ENCODE results near the gene C1orf21.

Gene C1orf21

GRCh38 chr1:184518736-184519357, 132.0 kb downstream of the C1orf21 start:
- no peaks in the 10 kb centered on the region for H3K36me3 ChIP-seq (ENCODE audit: insufficient read depth, low read length)
- no peak overlapping the region for H3K9ac ChIP-seq (ENCODE audit: low read depth, low read length)
- H3K9me3 ChIP-seq (ENCODE audit: insufficient read depth, low read depth, low read length): no peaks in the 10 kb centered on the region
- H3K27ac ChIP-seq (ENCODE audit: low read depth, low read length): no peak overlapping the region
- no peaks in the 10 kb centered on the region for H3K27me3 ChIP-seq (ENCODE audit: insufficient read depth, low read length)
- no peak overlapping the region for H3K4me3 ChIP-seq (ENCODE audit: low read length)
- H3K4me1 ChIP-seq (ENCODE audit: insufficient read depth, low read length): peaks cover 13% of the 10 kb centered on the region; the same call in 1 of the 2 replicates
- 86% methylated on average over 4 of the region's 4 CpGs for WGBS

DNA sequence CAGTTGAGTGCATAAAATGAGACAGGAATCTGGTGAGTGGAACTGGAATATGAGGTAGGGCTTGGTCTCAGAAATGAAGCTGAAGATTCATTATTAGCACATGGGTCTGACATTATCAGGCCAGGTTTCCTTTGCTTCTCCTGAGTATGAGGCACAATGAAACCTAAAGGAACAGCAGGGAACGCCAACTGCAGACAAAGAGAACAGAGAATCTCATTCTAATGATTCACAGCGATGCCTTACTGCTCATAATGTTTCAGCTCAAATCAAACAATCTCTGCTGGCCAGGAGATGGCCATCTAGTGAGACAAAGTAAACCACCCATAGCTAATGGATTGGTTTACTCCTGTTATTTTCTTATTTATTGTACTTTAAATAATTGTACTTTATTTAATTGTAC, 133.5 kb downstream of the C1orf21 start:
- H3K36me3 ChIP-seq (ENCODE audit: insufficient read depth, low read length): no peaks in the 10 kb centered on the region
- H3K4me3 ChIP-seq (ENCODE audit: low read length): no peak overlapping the region
- no peak overlapping the region for H3K9ac ChIP-seq (ENCODE audit: low read depth, low read length)
- peaks cover 13% of the 10 kb centered on the region; the same call in 1 of the 2 replicates for H3K4me1 ChIP-seq (ENCODE audit: insufficient read depth, low read length)
- H3K27me3 ChIP-seq (ENCODE audit: insufficient read depth, low read length): no peaks in the 10 kb centered on the region
- WGBS: 57% methylated on average over 2 of the region's 2 CpGs
- H3K27ac ChIP-seq (ENCODE audit: low read depth, low read length): no peak overlapping the region
- H3K9me3 ChIP-seq (ENCODE audit: insufficient read depth, low read depth, low read length): no peaks in the 10 kb centered on the region

DNA sequence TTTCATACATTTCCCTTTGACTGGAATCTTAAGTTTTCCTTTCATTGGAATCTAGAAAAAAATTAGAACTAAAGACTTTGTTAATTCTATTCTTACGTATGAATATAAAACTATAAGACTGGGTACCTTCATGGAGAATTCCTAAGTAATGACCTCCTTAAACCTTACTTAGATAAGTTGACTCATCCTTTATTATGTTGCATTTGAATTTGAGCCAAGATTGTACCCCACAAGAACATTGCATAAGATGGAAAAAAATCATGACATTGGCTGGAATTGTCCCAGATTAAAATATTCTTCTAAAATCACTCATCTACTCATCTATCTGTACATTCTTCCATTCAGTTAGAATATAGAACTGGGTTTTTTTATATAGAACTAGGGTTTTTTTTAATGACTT, 137.4 kb downstream of the C1orf21 start:
- Histone ChIP-seq H3K4me3 (ENCODE audit: low read length) (no peak overlapping the region), H3K27ac (ENCODE audit: low read depth, low read length) (no peak overlapping the region), H3K9ac (ENCODE audit: low read depth, low read length) (no peak overlapping the region), H3K27me3 (ENCODE audit: insufficient read depth, low read length) (no peaks in the 10 kb centered on the region), H3K9me3 (ENCODE audit: insufficient read depth, low read depth, low read length) (no peaks in the 10 kb centered on the region), H3K4me1 (ENCODE audit: insufficient read depth, low read length) (peaks cover 13% of the 10 kb centered on the region; the same call in 1 of the 2 replicates), H3K36me3 (ENCODE audit: insufficient read depth, low read length) (no peaks in the 10 kb centered on the region)
- WGBS: no CpG with 5 or more reads among the region's 1 CpG

DNA sequence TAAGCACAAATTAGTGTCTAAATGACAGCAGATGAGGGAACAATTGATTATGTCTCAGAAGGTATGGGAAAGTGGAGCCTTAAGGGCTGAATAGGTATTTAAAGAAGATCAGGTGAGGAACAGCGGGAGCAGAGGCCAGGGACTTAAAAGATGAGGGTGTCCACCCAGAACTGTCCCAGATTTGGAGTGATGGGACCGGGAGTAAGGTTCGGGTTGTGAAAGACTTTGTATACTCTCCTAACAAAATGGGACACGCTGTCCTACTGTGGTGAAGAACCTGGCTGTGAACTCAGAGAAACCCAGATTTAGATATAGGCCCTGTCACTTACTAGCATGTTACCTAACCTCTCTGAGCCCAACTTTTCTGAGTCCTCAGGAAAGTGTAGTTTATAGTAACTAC, 140.6 kb downstream of the C1orf21 start:
- Histone ChIP-seq H3K4me1 (ENCODE audit: insufficient read depth, low read length) (no peaks in the 10 kb centered on the region), H3K36me3 (ENCODE audit: insufficient read depth, low read length) (no peaks in the 10 kb centered on the region), H3K27me3 (ENCODE audit: insufficient read depth, low read length) (no peaks in the 10 kb centered on the region), H3K4me3 (ENCODE audit: low read length) (no peak overlapping the region), H3K27ac (ENCODE audit: low read depth, low read length) (no peak overlapping the region), H3K9me3 (ENCODE audit: insufficient read depth, low read depth, low read length) (no peaks in the 10 kb centered on the region), H3K9ac (ENCODE audit: low read depth, low read length) (no peak overlapping the region)
- 90% methylated on average over 4 of the region's 4 CpGs for WGBS

DNA sequence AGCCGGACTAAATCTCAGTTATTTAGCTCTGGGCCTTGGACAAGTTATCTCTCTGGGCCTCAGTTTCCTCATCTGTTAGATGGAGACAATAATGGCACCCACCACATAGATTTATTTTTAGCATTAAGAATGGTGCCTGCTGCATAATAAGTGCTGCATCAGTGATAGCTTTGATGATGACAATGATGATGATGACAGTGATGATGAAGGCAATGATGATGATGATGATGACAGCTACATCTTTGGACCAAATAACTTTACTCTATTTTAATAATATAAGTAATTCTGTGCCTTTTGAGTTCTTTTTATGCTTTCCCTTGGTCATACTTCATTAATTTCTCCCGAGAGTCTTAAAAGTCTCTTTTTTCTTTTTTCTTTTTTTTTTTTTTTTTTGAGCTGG, 143.4 kb downstream of the C1orf21 start:
- H3K27me3 ChIP-seq (ENCODE audit: insufficient read depth, low read length): no peaks in the 10 kb centered on the region
- WGBS: 92% methylated on average over 1 of the region's 2 CpGs

DNA sequence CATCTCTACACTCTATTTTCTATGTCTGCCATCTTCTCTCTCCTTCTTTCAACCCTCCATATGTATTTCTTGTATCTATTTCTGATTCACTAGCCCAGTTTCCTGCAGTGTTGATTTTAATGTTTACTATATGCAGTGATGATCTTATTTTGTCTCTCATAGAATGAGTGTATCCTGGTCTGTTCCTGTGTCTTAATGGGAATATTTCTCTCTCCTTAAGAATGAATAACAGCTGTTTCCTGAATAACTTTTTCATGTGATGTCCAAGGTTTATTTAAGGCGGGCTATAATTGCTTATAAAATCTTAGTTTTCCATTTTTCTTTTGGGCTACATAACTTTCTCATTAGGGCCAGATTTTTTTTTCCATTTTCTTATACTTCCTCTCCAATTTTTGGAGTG, 144.5 kb downstream of the C1orf21 start:
- Histone ChIP-seq H3K4me3 (ENCODE audit: low read length) (no peak overlapping the region), H3K27me3 (ENCODE audit: insufficient read depth, low read length) (no peaks in the 10 kb centered on the region), H3K27ac (ENCODE audit: low read depth, low read length) (no peak overlapping the region), H3K9ac (ENCODE audit: low read depth, low read length) (no peak overlapping the region), H3K4me1 (ENCODE audit: insufficient read depth, low read length) (no peaks in the 10 kb centered on the region), H3K9me3 (ENCODE audit: insufficient read depth, low read depth, low read length) (no peaks in the 10 kb centered on the region), H3K36me3 (ENCODE audit: insufficient read depth, low read length) (no peaks in the 10 kb centered on the region)
- 83% methylated on average over 1 of the region's 1 CpG for WGBS

More for the DNA sequence above, 143.4 kb downstream of the C1orf21 start:
- no peak overlapping the region for H3K4me3 ChIP-seq (ENCODE audit: low read length)
- no peaks in the 10 kb centered on the region for H3K36me3 ChIP-seq (ENCODE audit: insufficient read depth, low read length)
- no peaks in the 10 kb centered on the region for H3K9me3 ChIP-seq (ENCODE audit: insufficient read depth, low read depth, low read length)
- H3K4me1 ChIP-seq (ENCODE audit: insufficient read depth, low read length): no peaks in the 10 kb centered on the region
- no peak overlapping the region for H3K27ac ChIP-seq (ENCODE audit: low read depth, low read length)
- no peak overlapping the region for H3K9ac ChIP-seq (ENCODE audit: low read depth, low read length)

GRCh38 chr1:184532199-184532598, 145.4 kb downstream of the C1orf21 start:
- no peaks in the 10 kb centered on the region for H3K9me3 ChIP-seq (ENCODE audit: insufficient read depth, low read depth, low read length)
- no peaks in the 10 kb centered on the region for H3K36me3 ChIP-seq (ENCODE audit: insufficient read depth, low read length)
- H3K27me3 ChIP-seq (ENCODE audit: insufficient read depth, low read length): no peaks in the 10 kb centered on the region
- H3K9ac ChIP-seq (ENCODE audit: low read depth, low read length): no peak overlapping the region
- no peaks in the 10 kb centered on the region for H3K4me1 ChIP-seq (ENCODE audit: insufficient read depth, low read length)
- no peak overlapping the region for H3K27ac ChIP-seq (ENCODE audit: low read depth, low read length)
- H3K4me3 ChIP-seq (ENCODE audit: low read length): no peak overlapping the region
- 97% methylated on average over 2 of the region's 2 CpGs for WGBS

- Histone ChIP-seq H3K9me3 (ENCODE audit: insufficient read depth, low read depth, low read length) (no peaks in the 10 kb centered on the region), H3K27me3 (ENCODE audit: insufficient read depth, low read length) (no peaks in the 10 kb centered on the region), H3K27ac (ENCODE audit: low read depth, low read length) (no peak overlapping the region), H3K9ac (ENCODE audit: low read depth, low read length) (no peak overlapping the region), H3K4me3 (ENCODE audit: low read length) (no peak overlapping the region), H3K36me3 (ENCODE audit: insufficient read depth, low read length) (no peaks in the 10 kb centered on the region), H3K4me1 (ENCODE audit: insufficient read depth, low read length) (no peaks in the 10 kb centered on the region)
- WGBS: 95% methylated on average over 2 of the region's 2 CpGs
These were observed 146.2 kb downstream of the C1orf21 start for GRCh38 chr1:184533049-184533448.

DNA sequence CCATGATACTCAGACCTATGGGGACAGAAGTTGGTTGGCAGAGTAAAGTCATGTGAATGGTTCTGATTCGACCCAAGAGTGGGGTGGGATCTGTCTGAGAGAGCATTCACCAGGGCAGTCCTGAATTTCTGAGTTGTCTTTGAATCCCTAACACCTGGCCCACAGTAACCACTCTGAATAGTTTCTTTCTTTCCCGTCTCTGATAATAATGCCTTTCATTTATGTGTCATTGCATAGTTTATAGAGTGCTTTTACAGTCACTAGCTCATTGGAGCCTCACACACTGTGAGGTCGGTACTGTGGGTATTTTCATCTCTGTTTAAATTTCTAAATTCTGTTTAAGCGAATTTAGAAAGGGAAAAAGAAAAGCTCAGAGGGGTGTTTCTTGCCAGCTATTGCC, 147.1 kb downstream of the C1orf21 start:
- Histone ChIP-seq H3K4me3 (ENCODE audit: low read length) (no peak overlapping the region), H3K4me1 (ENCODE audit: insufficient read depth, low read length) (no peaks in the 10 kb centered on the region), H3K9me3 (ENCODE audit: insufficient read depth, low read depth, low read length) (no peaks in the 10 kb centered on the region), H3K36me3 (ENCODE audit: insufficient read depth, low read length) (no peaks in the 10 kb centered on the region), H3K9ac (ENCODE audit: low read depth, low read length) (no peak overlapping the region), H3K27me3 (ENCODE audit: insufficient read depth, low read length) (no peaks in the 10 kb centered on the region), H3K27ac (ENCODE audit: low read depth, low read length) (no peak overlapping the region)
- 93% methylated on average over 4 of the region's 4 CpGs for WGBS

DNA sequence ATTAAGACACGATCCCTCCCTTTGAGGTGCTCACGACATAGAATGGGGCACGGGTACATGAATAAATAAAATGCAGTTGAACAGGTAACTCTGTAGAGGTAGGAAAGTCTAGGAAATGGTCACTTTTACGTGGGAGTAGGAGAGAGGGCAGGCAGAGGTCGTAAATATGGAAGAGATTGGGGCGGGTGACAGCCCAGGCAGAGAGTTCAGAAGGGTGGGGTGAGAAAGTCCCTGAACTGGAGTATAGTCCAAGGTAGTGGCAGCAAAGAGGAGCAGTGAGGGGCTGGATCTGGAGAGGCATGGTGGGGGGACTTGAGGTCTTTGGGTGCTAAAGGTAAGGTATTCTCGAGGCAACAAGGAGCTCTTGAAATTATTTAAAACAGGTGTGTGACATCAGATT, 147.9 kb downstream of the C1orf21 start:
- WGBS: 93% methylated on average over 7 of the region's 7 CpGs
- no peak overlapping the region for H3K9ac ChIP-seq (ENCODE audit: low read depth, low read length)
- no peaks in the 10 kb centered on the region for H3K4me1 ChIP-seq (ENCODE audit: insufficient read depth, low read length)
- H3K27me3 ChIP-seq (ENCODE audit: insufficient read depth, low read length): no peaks in the 10 kb centered on the region
- no peak overlapping the region for H3K27ac ChIP-seq (ENCODE audit: low read depth, low read length)
- H3K9me3 ChIP-seq (ENCODE audit: insufficient read depth, low read depth, low read length): no peaks in the 10 kb centered on the region
- H3K36me3 ChIP-seq (ENCODE audit: insufficient read depth, low read length): no peaks in the 10 kb centered on the region
- H3K4me3 ChIP-seq (ENCODE audit: low read length): no peak overlapping the region

- no peak overlapping the region for H3K27ac ChIP-seq (ENCODE audit: low read depth, low read length)
- no peaks in the 10 kb centered on the region for H3K27me3 ChIP-seq (ENCODE audit: insufficient read depth, low read length)
- H3K4me1 ChIP-seq (ENCODE audit: insufficient read depth, low read length): no peaks in the 10 kb centered on the region
- H3K4me3 ChIP-seq (ENCODE audit: low read length): no peak overlapping the region
- WGBS: 90% methylated on average over 5 of the region's 5 CpGs
- H3K9ac ChIP-seq (ENCODE audit: low read depth, low read length): no peak overlapping the region
- H3K9me3 ChIP-seq (ENCODE audit: insufficient read depth, low read depth, low read length): no peaks in the 10 kb centered on the region
- no peaks in the 10 kb centered on the region for H3K36me3 ChIP-seq (ENCODE audit: insufficient read depth, low read length)
These were observed 148.6 kb downstream of the C1orf21 start for GRCh38 chr1:184535191-184535970.

Data from HUES64 (cell line).